ENCODE results near the gene THOC2. TPM values are rescaled to one million over a fixed set of nuclear protein-coding genes. Genes with fewer than 3 reads are reported as not detected.

Gene THOC2
- total and polyA plus RNA-seq, 2 donors (not counting 1 experiment from before 2014, with no cell fraction given), result 34.7 to 113 TPM

GRCh38 chrX:123704781-123705180 lies 28.1 kb downstream of the THOC2 start:
- Histone ChIP-seq H3K27ac (ENCODE audit: low read length in 2 of 2) (no peak overlapping the region), H3K9ac (ENCODE audit: low read length) (no peak overlapping the region), H4K20me1 (ENCODE audit: control insufficient read depth, insufficient read depth, low read length, poor library complexity, severe bottlenecking) (no peaks in the 10 kb centered on the region), H3K27me3 (replicated peaks in 1 of 4; ENCODE audit: control extremely low read depth in 1 of 4, control insufficient read depth in 3 of 4, insufficient read depth in 4 of 4, low read length in 3 of 4) (no peaks in the 10 kb centered on the region), H2AFZ (ENCODE audit: insufficient read depth, low read depth, low read length, poor library complexity, severe bottlenecking) (no peak overlapping the region), H3K9me3 (ENCODE audit: control extremely low read depth in 1 of 3, control insufficient read depth in 2 of 3, insufficient read depth in 1 of 3, low read length in 2 of 3) (no peaks in the 10 kb centered on the region), H3K36me3 (replicated peaks in 1 of 2; ENCODE audit: control extremely low read depth in 1 of 2, control insufficient read depth in 1 of 2, extremely low read depth in 1 of 2, insufficient read depth in 2 of 2, low read length in 1 of 2) (peaks cover 0 to 4% of the 10 kb centered on the region in 2 experiments), H3K4me3 (ENCODE audit: control extremely low read depth in 1 of 5, extremely low read depth in 1 of 5, insufficient read depth in 1 of 5, low read depth in 2 of 5, low read length in 4 of 5) (no peak overlapping the region), H3K4me2 (replicated peaks; ENCODE audit: low read depth, low read length, poor library complexity, severe bottlenecking) (no peak overlapping the region), H3K79me2 (ENCODE audit: control insufficient read depth, insufficient read depth, low read length) (peaks cover 4% of the 10 kb centered on the region), H3K4me1 (ENCODE audit: control insufficient read depth in 2 of 2, insufficient read depth in 2 of 2, low read length in 2 of 2) (no peaks in the 10 kb centered on the region)
- no peak for DNase-seq
- ChIA-PET CTCF (no interaction called here), POLR2A (no interaction called here)
- no peak for TF ChIP-seq EZH2 (IDR thresholded peaks at IDR 0.05; ENCODE audit: borderline replicate concordance, insufficient read depth, low read depth, low read length, poor library complexity, severe bottlenecking)
- TF ChIP-seq, protein P1, sequence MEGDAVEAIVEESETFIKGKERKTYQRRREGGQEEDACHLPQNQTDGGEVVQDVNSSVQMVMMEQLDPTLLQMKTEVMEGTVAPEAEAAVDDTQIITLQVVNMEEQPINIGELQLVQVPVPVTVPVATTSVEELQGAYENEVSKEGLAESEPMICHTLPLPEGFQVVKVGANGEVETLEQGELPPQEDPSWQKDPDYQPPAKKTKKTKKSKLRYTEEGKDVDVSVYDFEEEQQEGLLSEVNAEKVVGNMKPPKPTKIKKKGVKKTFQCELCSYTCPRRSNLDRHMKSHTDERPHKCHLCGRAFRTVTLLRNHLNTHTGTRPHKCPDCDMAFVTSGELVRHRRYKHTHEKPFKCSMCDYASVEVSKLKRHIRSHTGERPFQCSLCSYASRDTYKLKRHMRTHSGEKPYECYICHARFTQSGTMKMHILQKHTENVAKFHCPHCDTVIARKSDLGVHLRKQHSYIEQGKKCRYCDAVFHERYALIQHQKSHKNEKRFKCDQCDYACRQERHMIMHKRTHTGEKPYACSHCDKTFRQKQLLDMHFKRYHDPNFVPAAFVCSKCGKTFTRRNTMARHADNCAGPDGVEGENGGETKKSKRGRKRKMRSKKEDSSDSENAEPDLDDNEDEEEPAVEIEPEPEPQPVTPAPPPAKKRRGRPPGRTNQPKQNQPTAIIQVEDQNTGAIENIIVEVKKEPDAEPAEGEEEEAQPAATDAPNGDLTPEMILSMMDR (IDR thresholded peaks at IDR 0.05), result no peak
- Mint-ChIP-seq H3K27me3 (no peaks in the 10 kb centered on the region), H3K4me1 (peaks cover 2% of the 10 kb centered on the region), H3K4me3 (no peak overlapping the region), H3K27ac (no peak overlapping the region), H3K9me3 (ENCODE audit: insufficient read depth) (no peaks in the 10 kb centered on the region)
- ATAC-seq (ENCODE audit: low read depth), result no peak
- intact Hi-C loops (cut with micrococcal nuclease), result no loop called here
- no CpG with 5 or more reads among the region's 2 CpGs for WGBS (ENCODE audit: insufficient coverage)

DNA sequence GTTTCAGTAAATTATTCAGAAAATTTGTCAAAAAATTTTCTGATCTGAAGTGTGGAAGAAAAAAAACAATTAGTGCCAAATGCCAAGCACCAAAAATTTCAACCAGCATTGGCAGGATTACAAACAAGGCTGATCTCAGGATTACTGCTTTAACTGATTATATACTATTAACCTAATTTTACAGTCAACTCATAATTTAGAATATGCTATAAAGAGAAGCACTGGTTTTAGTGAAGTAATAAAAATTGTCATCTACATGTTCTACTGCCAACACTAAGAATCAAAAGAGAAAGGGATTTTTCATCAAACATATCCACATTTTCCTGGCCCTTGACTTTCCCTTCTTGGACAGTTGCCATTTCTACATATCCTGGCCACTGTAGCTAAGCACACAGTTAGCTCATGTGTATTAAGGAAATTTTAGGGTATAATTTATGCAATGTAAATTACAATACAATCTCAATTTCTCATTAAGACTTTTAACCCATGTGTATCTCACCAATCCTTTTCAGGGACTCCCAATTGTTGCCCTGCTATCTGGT lies 33.8 kb downstream of the THOC2 start:
- Histone ChIP-seq H3K4me1 (ENCODE audit: control insufficient read depth in 2 of 2, insufficient read depth in 2 of 2, low read length in 2 of 2) (no peaks in the 10 kb centered on the region), H3K4me3 (ENCODE audit: control extremely low read depth in 1 of 5, extremely low read depth in 1 of 5, insufficient read depth in 1 of 5, low read depth in 2 of 5, low read length in 4 of 5) (no peak overlapping the region), H2AFZ (ENCODE audit: insufficient read depth, low read depth, low read length, poor library complexity, severe bottlenecking) (no peak overlapping the region), H3K79me2 (ENCODE audit: control insufficient read depth, insufficient read depth, low read length) (no peaks in the 10 kb centered on the region), H3K27me3 (replicated peaks in 1 of 4; ENCODE audit: control extremely low read depth in 1 of 4, control insufficient read depth in 3 of 4, insufficient read depth in 4 of 4, low read length in 3 of 4) (no peaks in the 10 kb centered on the region), H3K9ac (ENCODE audit: low read length) (no peak overlapping the region), H3K9me3 (ENCODE audit: control extremely low read depth in 1 of 3, control insufficient read depth in 2 of 3, insufficient read depth in 1 of 3, low read length in 2 of 3) (no peaks in the 10 kb centered on the region), H3K36me3 (replicated peaks in 1 of 2; ENCODE audit: control extremely low read depth in 1 of 2, control insufficient read depth in 1 of 2, extremely low read depth in 1 of 2, insufficient read depth in 2 of 2, low read length in 1 of 2) (peaks cover 0 to 5% of the 10 kb centered on the region in 2 experiments), H4K20me1 (ENCODE audit: control insufficient read depth, insufficient read depth, low read length, poor library complexity, severe bottlenecking) (no peaks in the 10 kb centered on the region), H3K4me2 (replicated peaks; ENCODE audit: low read depth, low read length, poor library complexity, severe bottlenecking) (no peak overlapping the region), H3K27ac (ENCODE audit: low read length in 2 of 2) (no peak overlapping the region)
- H3K9me3 Mint-ChIP-seq (ENCODE audit: insufficient read depth), result no peaks in the 10 kb centered on the region
- DNase-seq, result no peak
- CTCF ChIA-PET, result no interaction called here
- no peaks in the 10 kb centered on the region for H3K4me1 Mint-ChIP-seq
- H3K27me3 Mint-ChIP-seq, result no peaks in the 10 kb centered on the region
- no peak for TF ChIP-seq EZH2 (IDR thresholded peaks at IDR 0.05; ENCODE audit: borderline replicate concordance, insufficient read depth, low read depth, low read length, poor library complexity, severe bottlenecking)
- TF ChIP-seq, protein P1 (IDR thresholded peaks at IDR 0.05), result no peak
- H3K27ac Mint-ChIP-seq, result no peak overlapping the region
- H3K4me3 Mint-ChIP-seq, result no peak overlapping the region
- POLR2A ChIA-PET, result no interaction called here
- ATAC-seq (ENCODE audit: low read depth), result no peak
- intact Hi-C loops (cut with micrococcal nuclease), result no loop called here

Measured in B cell (primary cell).